GM19467 (cell line): ENCODE measurements around the gene ISG20.

Source experiments
- ATAC-seq: cut with Tn5 transposase; IDR thresholded peaks from one replicate; pipeline ENCODE4 v1.9.1; 2021; ENCODE audit warnings: mild to moderate bottlenecking, moderate library complexity; ENCODE audit not compliant: unreplicated experiment

The ISG20 gene

GRCh38 chr15:88653200-88654064, 14.6 kb downstream of the ISG20 start:
- ATAC-seq: no peak

DNA sequence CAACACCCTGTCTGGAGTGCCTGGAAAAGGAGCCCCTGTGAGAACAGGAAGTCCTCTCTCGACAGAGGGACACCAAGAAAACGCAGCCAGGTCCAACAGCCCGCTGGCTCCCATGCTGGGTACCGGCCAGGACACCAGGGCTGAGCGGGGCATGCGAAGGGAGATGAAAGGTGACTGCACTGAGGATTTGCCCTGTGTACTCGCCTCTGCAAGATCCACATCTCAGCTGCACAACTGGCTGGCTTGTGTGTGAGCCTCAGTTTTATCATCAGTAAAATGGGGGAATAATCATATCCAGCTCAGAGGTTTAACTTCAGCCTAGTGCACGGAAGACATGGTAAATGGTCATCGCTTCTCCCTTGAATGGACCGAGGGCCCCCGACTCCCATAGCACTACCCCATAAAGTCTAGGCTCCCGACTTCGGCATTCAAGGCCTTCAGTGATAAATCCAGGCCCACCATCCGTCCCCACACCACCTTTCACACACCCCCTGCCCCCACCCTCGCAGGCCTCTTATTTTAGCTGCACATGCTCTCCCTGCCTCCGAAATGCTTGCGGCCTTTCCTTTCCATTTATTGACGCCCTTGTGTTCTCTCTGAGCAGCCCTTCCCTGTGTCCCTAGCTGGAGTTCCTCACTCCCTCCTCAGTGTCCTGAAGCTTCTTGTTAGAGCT, 15.8 kb downstream of the ISG20 start:
- no peak for ATAC-seq

GRCh38 chr15:88655103-88655553, 16.3 kb downstream of the ISG20 start:
- no peak for ATAC-seq

DNA sequence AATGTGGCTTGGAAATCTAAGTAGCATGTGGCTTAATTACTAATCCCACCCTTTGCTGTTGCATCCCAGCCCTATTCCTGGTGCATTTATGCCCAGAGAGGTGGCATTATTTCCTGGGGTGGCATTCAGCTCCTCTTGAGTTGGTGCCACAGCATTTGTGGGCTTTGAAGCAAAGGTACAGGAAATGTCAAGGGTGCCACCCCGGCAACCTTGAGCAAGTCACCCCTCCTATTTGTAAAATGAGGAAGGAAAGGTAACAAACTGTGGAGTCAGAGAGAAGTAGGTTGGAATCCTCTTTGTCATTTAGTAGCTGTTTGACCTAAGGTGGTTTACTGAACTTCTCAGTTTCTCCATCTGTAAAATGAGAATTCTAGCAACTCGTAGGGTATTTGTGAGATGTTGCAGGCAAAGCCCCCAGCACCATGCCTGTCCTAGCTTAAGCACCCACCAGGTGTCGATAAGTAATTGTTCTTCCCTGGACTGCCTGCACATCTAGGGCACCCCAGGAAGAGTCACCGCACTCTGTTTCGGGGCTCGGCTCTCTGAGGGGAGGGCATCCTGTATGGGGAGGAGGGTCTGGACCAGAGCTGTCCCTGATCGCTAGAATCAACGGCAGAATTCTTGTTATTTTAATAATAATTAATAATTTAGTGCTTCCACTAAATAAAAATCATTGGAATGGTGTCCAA, 17.1 kb downstream of the ISG20 start:
- no peak for ATAC-seq

GRCh38 chr15:88656760-88657221, 18.0 kb downstream of the ISG20 start:
- ATAC-seq: peak; percentile 88

GRCh38 chr15:88657326-88658069, 18.7 kb downstream of the ISG20 start:
- no peak for ATAC-seq

GRCh38 chr15:88658070-88658965, 19.5 kb downstream of the ISG20 start:
- ATAC-seq: no peak

GRCh38 chr15:88658972-88659931, 20.4 kb downstream of the ISG20 start:
- no peak for ATAC-seq

DNA sequence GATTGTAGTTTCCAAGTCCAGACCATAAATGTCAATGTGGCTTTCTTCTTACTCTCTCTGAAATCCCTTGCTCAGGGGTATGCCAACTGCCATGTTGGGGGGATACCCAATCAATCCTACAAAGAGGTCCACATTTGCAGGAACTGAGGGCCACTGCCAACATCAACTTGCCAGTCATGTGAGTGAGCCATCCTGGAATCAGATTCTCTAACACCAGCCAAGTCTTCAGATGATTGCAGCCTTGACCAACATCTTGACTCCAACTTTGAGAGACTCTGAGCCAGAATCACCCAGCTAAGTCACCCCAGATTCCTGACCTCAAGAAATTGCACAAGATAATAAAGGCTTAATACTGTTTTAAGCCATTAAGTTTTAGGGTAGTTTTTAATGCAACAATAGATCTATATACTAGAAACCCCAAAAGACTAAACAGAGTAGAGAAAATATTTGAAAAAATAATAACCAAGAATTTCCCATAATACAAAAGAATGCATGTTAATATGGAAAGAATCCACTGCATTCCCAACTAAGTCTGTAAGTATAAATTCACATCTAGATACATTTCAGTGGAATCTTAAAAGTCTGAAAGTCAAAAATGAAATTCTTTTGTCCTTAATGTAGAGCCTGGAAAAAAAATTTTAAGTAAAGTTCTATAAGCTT, 22.4 kb downstream of the ISG20 start:
- no peak for ATAC-seq

DNA sequence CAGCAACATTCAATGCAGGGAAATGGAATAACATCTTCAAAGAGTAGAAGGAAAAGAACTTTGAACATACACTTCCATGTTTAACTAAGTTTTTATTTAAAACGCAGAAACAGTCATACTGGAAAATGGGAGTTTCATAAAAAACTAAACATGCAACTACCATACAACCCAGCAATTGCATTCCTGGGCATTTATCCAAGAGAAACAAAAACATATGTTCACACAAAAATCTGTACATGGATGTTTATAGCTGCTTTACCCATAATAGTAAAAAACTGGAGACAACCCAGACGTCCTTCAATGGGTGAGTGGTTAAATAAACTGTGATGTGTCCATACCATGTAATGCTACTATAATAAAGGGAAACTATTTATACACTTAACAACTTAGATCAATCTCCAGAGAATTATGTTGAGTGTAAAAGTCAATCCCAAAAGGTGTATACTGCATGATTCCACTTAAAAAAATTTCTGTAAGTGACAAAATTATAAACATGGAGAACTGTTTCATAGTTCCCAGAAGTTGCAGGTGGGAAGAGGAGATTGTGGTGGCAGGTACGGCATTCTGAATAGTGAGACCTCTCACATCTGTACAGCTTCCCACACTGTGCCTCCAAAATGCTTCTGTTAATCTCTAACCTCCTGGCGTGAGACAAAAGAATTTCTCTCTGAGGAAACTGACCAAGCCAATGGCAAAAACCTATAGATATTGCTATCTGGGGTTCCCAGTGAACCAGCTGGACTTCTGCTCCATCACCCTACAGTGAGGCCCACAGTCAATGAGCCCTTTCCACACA, 23.1 kb downstream of the ISG20 start:
- ATAC-seq: no peak

DNA sequence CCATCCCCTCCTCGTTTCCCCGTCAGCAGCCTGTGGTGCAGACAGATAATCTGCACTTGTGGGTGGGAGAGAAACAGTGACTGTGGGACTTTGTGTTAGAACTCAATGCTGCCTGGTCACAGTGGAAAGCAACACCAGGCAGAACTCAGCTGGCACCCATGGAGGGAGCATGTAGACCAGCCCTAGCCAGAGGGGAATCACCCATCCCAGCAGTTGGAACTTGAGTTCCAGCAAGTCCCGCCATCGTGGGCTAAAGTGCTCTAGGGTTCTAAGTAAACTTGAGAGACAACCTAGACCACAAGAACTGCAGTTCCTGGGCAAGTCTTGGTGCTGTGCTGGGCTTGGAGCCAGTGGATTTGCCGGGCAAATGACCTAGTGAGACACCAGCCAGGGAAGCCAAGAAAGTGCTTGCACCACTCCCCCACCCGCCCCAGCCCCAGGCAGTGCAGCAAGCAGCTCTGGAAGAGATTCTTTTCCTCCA, 24.4 kb downstream of the ISG20 start:
- no peak for ATAC-seq

GRCh38 chr15:88664151-88664778, 25.4 kb downstream of the ISG20 start:
- no peak for ATAC-seq

DNA sequence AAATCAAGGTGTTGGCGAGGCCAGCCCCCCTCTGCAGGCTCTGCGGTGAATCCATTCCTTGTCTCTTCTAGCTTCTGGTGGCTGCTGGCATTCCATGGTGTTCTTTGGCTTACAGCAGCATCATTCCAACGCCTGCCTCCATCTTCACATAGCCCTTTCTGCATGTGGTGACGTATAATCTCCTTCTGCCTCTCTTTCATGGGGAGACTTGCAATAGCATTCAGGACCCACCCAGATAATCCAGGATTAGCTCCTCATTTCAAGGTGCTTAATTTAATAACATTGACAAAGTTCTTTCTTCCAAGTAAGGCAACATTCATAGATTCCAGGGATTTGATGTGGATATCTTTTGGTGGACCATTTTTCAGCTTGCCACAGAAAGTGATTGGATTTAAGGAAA, 35.8 kb downstream of the ISG20 start:
- ATAC-seq: no peak

DNA sequence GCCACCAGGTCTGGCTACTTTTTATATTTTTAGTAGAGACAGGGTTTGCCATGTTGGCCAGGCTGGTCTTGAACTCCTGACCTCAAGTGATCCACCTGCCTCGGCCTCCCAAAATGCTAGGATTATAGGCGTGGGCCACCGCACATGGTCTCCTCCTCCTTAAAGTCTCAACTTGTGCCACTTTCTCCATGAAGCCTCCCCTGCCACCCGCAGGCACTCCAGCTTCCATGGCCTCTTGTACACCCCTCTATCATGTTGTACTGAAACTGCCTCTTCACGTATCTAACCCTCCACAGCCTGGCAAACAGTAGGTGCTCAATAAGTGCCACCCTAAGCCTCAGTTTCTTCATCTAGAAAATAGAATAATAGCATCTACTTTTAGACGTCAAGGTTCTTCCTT, 39.9 kb downstream of the ISG20 start:
- ATAC-seq: no peak

DNA sequence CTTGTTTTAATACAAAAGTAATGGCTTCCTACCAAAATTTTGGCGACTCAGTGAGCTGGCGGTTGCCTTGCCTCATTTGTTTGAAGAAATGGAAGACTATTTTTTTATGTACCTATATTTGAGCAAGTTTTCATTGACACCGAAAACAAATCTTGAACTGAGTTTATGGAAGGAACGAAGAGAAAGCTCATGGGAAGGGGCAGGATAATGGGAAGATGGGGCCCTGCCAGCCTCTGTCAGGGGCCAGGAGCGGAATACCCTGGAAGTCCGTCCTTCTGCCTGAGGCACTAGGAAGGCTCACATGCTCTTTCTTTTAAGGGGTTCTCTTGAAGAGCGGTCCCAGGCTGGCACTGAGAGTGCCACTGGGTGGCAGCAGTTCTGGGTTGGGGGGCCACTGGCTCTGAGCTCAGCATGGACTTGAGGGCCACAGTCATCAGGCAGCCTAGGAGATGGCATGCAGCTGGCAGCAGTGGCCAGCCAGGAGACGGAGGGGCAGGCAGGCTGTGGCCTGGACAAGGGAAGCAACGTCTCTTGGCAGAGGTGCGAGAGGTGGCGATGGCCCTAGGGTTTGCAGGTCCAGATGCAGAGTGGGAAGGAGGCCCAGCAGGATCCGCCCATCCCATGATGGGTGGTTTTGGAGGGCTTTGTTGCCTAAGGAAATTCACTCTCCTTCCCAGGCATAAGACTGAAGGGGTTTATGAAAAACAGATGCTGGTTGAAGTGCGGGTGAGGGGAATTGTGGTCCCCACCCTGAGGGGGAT, 41.6 kb downstream of the ISG20 start:
- ATAC-seq: no peak

- ATAC-seq: no peak
Observed at GRCh38 chr15:88681610-88682221, 42.9 kb downstream of the ISG20 start.
